SW480 (cell line): Measurements from ENCODE around the gene AUH.
"Not testable (repeated sequence)": the region's sequence is repeated elsewhere in the genome, so short reads cannot be mapped to it uniquely, and the experiment has no call there.

Experiments used
- DNase-seq: peaks from one replicate; pipeline ENCODE4 v3.0.0-alpha.2; 2016; ENCODE audit warnings: low spot score

Gene AUH

GRCh38 chr9:91207729-91208418 lies 153.8 kb downstream of the AUH start:
- no peak for DNase-seq

DNA sequence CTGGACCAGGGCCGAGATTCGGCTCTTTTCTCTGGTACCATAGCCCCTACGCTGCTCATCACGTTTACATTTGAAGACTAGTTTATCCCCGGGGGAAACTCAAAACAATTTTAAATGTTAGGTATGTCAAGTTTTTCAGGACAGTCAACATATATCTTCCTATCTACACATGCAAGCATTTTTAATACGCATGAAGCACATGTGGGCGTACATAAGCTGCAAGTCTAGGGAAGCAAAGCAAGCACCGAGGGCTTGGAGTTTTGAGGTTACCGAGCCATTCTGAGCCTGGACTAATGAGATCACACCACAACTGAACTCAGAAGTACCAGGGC lies 154.4 kb downstream of the AUH start:
- no peak for DNase-seq

- no peak for DNase-seq
Observed at GRCh38 chr9:91206806-91207205, 154.9 kb downstream of the AUH start.

GRCh38 chr9:91202736-91203283 lies 158.9 kb downstream of the AUH start:
- no peak for DNase-seq

- DNase-seq, result no peak
Observed at GRCh38 chr9:91200692-91201336, 160.9 kb downstream of the AUH start.

- DNase-seq, result no peak
Observed at GRCh38 chr9:91199739-91200497, 161.8 kb downstream of the AUH start.

DNA sequence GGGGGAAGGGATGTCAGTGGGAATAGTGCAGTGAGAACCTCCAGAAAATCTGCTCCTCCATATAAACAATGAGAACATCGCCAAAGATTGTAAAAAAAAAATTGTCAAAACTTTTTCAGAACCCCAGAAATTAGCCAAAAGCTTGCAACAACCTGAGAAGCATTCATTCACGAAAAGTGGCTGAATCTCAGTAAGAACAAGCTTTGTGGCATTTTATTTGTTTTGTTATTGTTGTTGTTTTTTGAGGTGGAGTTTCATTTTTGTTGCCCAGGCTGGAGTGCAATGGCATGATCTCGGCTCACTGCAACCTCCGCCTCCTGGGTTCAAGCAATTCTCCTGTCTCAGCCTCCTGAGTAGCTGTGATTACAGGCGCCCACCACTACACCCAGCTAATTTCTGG lies 162.8 kb downstream of the AUH start:
- not testable (repeated sequence) for DNase-seq

- DNase-seq, result peak; percentile 31
Observed at GRCh38 chr9:91198405-91198804, 163.3 kb downstream of the AUH start.

DNA sequence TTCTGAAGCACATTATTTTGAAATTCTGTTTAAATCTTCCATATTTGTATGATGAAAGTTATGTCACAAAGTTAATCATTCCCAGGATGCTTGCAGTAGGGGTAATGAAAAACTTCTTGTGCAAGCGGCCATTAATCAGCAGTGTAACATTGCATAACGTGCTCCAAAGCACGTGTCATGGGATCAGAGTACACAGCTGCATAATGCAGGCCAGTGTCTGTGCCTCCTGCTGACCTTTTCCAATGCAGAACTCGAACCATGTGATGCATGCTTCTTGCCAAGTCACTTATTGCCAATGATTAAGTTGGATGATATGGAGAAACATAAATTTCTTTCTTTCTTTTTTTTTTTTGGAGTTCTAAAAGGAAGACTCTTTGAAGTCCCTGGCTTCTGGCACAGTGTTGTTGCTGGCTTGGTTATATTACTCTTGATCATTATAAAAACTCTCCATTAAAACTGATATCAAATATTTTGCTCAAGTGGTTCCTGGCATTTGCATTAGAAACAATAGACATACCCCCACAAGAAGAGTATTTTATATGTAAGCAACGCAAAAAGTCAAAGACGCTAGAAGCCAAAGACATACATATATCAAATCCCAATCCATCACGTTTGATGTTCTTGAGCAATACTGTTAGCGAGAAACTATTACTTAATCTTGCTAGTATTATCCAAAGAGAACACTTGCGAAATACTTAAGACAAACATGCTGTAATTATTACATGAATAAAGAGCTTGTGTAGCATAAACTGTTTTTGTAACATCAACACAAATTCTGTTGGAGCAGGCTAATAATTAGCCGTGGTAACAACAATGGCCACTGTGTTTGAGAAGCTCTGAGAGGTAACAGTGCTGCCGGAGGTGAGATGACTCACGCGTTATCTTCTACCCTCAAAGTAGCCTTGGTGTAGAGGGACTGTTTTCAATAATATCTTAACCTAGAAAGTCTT lies 164.2 kb downstream of the AUH start:
- DNase-seq, result peak; percentile 93

- DNase-seq, result no peak
Observed at GRCh38 chr9:91196103-91196950, 165.4 kb downstream of the AUH start.

DNA sequence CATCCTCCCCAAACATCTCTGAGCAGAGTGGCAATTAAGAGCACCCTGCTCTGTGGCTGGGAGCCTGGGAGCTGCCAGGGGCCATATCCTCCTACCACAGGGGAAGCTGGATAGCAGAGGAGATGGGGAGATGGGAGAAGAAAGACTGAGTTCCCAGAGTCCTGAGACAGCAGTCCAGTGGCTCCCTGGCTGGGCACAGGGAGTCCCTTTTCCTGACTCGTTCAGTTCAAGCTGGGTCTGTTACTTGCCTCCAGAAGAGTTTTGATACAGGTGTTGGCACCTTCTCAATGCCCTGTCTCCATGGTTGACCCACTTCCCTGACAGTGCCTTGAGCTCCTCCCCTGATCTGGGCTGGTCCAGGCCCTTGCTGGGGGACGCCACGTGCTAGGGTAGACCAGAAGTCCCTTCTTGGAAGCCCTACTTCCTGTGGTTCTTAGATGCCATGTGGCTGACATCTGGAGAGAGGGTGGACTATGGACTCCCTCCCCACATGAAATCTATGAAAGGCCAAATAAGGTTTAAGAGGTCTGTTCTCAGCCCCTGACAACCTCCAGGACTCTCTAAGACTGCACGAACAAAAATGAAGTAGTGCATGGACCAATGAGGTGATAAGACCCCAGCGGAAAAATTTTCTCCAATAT lies 166.2 kb downstream of the AUH start:
- no peak for DNase-seq

DNA sequence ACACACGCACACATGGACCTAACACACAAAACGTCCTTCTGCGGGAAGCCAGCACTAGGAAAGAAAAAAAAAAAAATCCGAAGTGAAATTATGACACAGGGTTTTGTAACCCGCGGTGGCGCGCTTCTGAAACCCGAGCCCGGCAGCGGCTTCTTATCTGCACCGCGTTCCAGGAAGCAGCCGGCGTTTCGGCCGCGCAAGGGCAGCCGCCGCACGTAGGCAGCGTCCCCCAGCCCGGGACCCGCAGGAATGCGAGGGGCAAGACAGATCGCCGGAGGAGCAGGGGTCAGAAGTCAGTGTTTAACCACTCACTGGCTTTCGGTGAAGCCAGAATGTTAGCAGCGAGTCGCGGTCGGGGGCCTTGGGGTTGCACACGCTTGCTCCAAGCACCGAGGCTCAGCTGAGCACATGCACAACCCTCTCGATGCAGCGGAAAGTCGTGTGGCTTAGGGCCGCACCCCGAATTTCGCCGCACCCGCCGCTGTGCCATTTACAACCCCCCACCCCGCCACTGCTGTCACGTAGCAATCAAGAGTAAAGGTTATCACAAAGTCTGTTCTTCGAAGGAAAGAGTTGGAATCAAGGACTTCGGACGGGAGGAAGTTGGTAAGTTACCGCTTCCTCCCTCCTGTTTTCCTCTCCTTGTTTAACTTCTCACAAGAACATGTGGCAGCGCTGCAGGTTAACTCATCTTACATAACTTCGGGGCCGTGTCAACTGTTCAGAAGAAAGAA lies 167.9 kb downstream of the AUH start:
- DNase-seq, result peak; percentile 88

DNA sequence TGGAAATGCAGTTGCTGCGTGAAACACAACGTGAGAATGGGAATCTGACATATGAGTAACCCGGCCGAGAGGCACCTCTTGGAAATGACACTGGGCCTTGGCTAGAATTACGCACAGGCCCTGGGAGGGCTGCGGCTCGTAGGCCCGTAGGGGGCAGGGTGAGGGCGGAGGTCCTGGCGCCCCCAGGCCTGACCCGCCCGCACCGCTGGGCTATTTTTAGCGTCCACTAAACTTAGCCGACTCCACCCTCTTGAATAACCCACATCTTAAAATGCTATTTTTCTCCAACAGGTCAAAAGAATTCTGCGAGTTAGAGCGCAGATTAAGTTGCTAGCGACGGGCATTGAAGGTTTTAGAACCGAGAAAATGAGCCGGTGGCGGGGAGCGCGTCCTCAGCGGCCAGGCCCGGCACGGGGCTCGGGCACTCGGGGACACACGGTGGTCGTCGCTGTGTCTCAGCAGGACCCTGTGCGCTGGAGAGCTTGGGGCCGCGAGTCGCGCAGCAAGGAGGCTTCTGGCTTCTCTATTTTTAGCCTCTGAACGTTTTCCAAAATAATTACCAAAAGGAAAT lies 168.5 kb downstream of the AUH start:
- DNase-seq, result peak; percentile 96

- no peak for DNase-seq
Observed at GRCh38 chr9:91192381-91193086, 169.2 kb downstream of the AUH start.

DNA sequence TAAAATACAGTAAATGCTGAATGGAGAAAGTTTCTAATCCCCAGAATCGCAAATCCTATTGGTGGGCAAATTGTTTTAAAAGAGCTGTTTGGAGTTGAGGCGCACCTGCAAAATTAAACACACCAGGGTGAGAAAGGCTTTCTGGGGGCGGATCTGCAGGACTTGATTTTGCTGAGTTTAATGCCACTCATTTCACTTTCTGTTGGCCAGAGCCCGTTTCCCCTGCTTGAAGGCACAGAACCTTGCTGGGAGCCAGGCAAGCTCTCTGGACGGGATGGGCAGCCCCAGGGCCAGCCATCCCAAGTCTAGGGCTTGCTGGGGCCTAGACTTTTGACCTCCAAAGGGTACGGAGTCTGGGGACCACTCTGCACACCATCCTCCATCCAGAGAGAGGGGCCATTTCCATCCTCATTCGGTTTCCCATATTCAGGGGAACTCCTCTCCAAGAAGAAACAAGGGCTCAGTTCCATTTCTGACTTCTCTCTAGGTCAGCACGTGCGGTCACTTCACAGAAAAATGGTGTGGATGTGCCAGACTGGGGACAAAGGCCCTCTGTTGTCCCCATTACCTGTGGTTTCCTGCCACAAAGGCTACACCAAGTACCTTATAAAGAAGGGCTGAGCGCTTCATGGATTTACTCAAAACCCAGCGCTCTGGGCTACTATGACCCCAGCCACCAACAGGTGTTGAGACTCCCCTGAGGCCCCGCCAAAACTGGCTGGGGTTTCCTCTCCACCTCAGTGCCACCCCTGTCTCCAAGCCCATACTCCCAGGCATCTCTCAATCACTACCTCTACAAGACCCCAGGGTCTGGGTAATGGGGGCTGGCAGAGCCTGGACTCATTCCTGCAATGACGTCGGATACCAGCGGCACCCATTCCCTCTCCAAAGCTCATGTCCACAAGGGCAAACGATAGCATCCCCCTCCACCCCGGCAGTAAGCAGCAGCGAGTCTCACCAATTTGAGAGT lies 170.0 kb downstream of the AUH start:
- DNase-seq, result peak; percentile 66

DNA sequence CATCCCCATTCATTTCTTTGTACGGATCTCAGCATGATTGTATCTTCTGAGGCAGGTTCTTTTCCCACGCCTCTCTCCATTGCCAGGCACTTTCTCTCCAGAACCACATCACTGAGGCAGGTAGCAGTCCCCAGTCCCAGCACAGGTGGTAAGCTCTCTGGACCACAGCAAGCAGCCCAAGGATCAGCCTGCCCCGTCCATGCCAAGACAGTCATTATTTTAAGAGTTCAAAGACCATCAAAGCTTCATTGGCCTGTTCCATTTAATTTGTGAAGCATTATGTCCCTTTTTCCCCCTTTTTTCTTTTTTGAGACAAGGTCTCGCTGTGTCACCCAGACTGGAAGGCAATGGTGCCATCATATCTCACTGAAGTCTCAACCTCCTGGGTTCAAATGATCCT lies 171.7 kb downstream of the AUH start:
- no peak for DNase-seq
